Duodenal mucosa (tissue), 2 donors: Measurements from ENCODE around the gene BCKDK.

Experiments
- H3K27ac ChIP-seq: one replicate; pipeline ENCODE4 v1.7.0; 2013; ENCODE audit warnings: low read depth, low read length
- H3K27me3 ChIP-seq, 2 donors: one replicate each; pipeline ENCODE4 v1.7.0; 2013; ENCODE audit warnings: low read length in 2 of 2, control low read depth in 1 of 2; ENCODE audit not compliant: insufficient read depth in 2 of 2, control insufficient read depth in 1 of 2
- H3K36me3 ChIP-seq, 2 donors: one replicate each; pipeline ENCODE4 v1.7.0; 2013; ENCODE audit warnings: low read length in 2 of 2, control low read depth in 1 of 2; ENCODE audit not compliant: insufficient read depth in 2 of 2, control insufficient read depth in 1 of 2
- H3K4me1 ChIP-seq, 2 donors: one replicate each; pipeline ENCODE4 v1.7.0; 2013; ENCODE audit warnings: low read length in 2 of 2, control low read depth in 1 of 2; ENCODE audit not compliant: insufficient read depth in 2 of 2, control insufficient read depth in 1 of 2
- H3K4me3 ChIP-seq, 2 donors: one replicate each; pipeline ENCODE4 v1.7.0; 2013; ENCODE audit warnings: low read length in 2 of 2, low read depth in 1 of 2
- H3K9ac ChIP-seq, 2 donors: one replicate each; pipeline ENCODE4 v1.7.0; 2013; ENCODE audit warnings: low read length in 2 of 2, low read depth in 1 of 2
- H3K9me3 ChIP-seq, 2 donors: one replicate each; pipeline ENCODE4 v1.7.0; 2013; ENCODE audit warnings: low read length in 2 of 2, control low read depth in 1 of 2; ENCODE audit not compliant: control insufficient read depth in 1 of 2

BCKDK gene

GRCh38 chr16:31108035-31108793 is at the start of gene BCKDK:
BCKDK (plus strand) TSS chr16:31108386; CDS start chr16:31109224, 838 bp downstream.
- no peaks in the 10 kb centered on the region for H3K9me3 ChIP-seq
- peak within 1 kb of the TSS; percentile 63 for H3K27ac ChIP-seq
- peaks cover 33 to 35% of the 10 kb centered on the region in 2 donors for H3K36me3 ChIP-seq
- no peaks in the 10 kb centered on the region for H3K27me3 ChIP-seq
- peaks cover 19 to 25% of the 10 kb centered on the region in 2 donors for H3K4me1 ChIP-seq
- peak within 1 kb of the TSS; percentile 80 to 82 for H3K4me3 ChIP-seq
- peak within 1 kb of the TSS; percentile 78 to 85 for H3K9ac ChIP-seq

GRCh38 chr16:31061126-31061812 is 46.9 kb upstream of the BCKDK start:
- no peak overlapping the region for H3K27ac ChIP-seq
- H3K9ac ChIP-seq: no peak overlapping the region
- H3K27me3 ChIP-seq: no peaks in the 10 kb centered on the region
- H3K36me3 ChIP-seq: peaks cover 0 to 21% of the 10 kb centered on the region in 2 donors
- peaks cover 8 to 11% of the 10 kb centered on the region in 2 donors for H3K4me1 ChIP-seq
- H3K9me3 ChIP-seq: no peaks in the 10 kb centered on the region
- H3K4me3 ChIP-seq: no peak overlapping the region

DNA sequence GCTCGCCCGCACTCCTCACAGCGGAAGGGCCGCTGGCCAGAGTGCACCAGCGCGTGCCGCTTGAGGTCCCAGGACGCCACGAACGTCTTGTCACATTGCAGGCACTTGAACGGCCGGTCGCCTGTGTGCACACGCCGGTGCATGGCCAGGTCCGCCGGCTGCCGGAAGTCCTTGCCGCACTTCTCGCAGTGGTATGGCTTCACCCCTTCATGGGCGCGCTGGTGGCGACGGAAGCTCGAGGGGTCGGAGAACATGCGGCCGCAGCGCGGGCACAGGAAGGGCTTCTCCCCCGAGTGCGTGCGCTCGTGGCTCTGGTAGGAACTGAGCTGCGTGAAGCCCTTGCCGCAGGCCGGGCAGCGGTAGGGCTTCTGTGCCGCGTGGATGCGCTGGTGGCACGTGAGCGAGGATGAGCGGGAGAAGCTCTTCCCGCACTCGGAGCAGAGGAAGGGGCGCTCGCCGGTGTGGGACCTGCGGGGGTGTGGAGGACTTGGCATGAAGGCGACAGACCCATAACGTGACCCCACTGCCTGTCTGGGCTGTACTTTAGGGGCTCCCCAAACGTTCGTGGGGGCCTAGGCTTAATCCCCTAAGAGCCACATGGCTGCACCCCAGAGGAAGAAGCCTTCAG is 46.3 kb upstream of the BCKDK start:
- Histone ChIP-seq H3K4me1 (peaks cover 8 to 11% of the 10 kb centered on the region in 2 donors), H3K27me3 (no peaks in the 10 kb centered on the region), H3K36me3 (peaks cover 0 to 21% of the 10 kb centered on the region in 2 donors), H3K9ac (no peak overlapping the region), H3K27ac (no peak overlapping the region), H3K9me3 (no peaks in the 10 kb centered on the region), H3K4me3 (no peak overlapping the region)

DNA sequence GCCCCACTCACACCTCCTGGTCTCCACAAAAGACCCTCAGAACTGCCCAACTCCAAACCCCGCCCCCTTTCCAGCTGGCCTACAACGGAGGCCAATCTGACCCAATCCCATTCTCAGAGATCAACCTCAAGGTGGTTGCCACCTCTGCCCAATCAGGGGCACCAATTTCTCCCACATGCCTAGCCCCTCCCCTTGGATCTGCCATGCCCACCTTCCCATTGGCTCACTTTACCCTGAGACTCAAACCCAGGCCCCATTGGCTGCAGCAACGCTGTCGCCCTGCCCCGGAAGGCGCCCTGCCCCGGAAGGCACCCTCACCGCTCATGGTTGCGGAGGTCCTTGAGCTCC is 44.7 kb upstream of the BCKDK start:
- Histone ChIP-seq H3K27me3 (no peaks in the 10 kb centered on the region), H3K4me1 (peaks cover 8 to 11% of the 10 kb centered on the region in 2 donors), H3K9me3 (no peaks in the 10 kb centered on the region), H3K36me3 (peaks cover 0 to 21% of the 10 kb centered on the region in 2 donors), H3K4me3 (peak overlapping the region in 1 of 2 donors; percentile 43), H3K27ac (no peak overlapping the region), H3K9ac (no peak overlapping the region)

DNA sequence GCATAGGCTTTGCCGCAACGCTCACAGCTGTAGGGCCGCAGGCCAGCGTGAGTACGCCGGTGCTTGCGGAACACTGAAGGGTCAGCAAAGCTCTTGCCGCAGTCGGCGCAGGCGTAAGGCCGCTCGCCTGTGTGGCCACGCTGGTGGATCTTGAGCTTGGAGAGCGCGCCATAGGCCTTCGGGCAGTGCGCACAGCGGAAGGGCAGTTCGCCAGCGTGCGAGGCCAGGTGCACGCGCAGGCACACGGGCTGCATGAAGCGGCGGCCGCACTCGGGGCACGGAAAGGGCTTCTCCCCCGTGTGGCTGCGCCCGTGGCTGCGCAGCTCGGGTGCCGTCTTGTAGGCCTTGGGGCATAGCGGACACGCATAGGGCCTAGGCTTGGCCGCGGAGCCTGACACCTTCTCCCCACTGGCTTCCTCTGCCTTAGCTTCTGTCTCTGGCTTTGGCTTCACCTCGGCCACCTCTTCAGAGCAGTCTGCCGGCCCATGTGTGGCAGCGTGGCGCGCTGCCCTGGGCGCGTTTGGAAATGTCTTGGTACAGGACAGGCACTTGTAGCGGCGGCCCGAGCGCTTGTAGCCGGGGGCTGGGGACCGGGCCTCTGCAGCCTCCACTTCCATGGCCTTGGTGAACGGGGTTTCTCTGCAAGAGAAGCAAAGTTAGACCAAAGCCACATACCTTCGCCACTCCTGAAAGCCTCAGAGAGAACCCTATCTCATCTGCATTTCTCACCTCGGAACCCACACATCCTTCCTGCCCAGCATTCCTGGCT is 44.2 kb upstream of the BCKDK start:
- peaks cover 8 to 11% of the 10 kb centered on the region in 2 donors for H3K4me1 ChIP-seq
- no peak overlapping the region for H3K9ac ChIP-seq
- H3K27ac ChIP-seq: no peak overlapping the region
- H3K4me3 ChIP-seq: peak overlapping the region in 1 of 2 donors; percentile 43
- no peaks in the 10 kb centered on the region for H3K9me3 ChIP-seq
- H3K27me3 ChIP-seq: no peaks in the 10 kb centered on the region
- peaks cover 0 to 21% of the 10 kb centered on the region in 2 donors for H3K36me3 ChIP-seq

GRCh38 chr16:31064882-31065461 is 43.2 kb upstream of the BCKDK start:
- H3K4me3 ChIP-seq: no peak overlapping the region
- peak overlapping the region; percentile 13 for H3K27ac ChIP-seq

DNA sequence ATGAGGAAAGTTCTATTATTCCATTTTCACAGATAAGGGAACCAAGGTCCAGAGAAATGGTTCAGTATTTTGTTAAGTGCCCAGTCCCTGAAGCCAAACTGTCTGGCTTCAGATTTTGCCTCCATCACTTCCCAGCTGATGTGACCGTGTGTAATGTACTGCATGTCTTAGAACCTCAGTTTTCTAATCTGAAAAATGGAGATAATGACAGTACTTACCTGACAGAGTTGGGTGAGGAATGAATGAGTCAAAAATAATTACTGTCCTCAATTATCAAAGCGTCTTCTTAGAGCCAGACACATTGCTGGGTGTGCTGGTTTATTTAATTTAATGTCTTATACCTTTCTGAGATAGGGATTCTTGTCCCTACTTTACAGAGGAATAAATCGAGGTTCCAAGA is 40.8 kb upstream of the BCKDK start:
- H3K36me3 ChIP-seq: peaks cover 0 to 7% of the 10 kb centered on the region in 2 donors
- no peak overlapping the region for H3K27ac ChIP-seq
- no peaks in the 10 kb centered on the region for H3K27me3 ChIP-seq
- H3K4me3 ChIP-seq: no peak overlapping the region
- H3K4me1 ChIP-seq: peaks cover 16 to 20% of the 10 kb centered on the region in 2 donors
- no peaks in the 10 kb centered on the region for H3K9me3 ChIP-seq
- H3K9ac ChIP-seq: no peak overlapping the region

More at GRCh38 chr16:31064882-31065461, 43.2 kb upstream of the BCKDK start:
- no peaks in the 10 kb centered on the region for H3K27me3 ChIP-seq
- peaks cover 0 to 21% of the 10 kb centered on the region in 2 donors for H3K36me3 ChIP-seq
- H3K9me3 ChIP-seq: no peaks in the 10 kb centered on the region
- H3K4me1 ChIP-seq: peaks cover 8 to 11% of the 10 kb centered on the region in 2 donors
- H3K9ac ChIP-seq: no peak overlapping the region

DNA sequence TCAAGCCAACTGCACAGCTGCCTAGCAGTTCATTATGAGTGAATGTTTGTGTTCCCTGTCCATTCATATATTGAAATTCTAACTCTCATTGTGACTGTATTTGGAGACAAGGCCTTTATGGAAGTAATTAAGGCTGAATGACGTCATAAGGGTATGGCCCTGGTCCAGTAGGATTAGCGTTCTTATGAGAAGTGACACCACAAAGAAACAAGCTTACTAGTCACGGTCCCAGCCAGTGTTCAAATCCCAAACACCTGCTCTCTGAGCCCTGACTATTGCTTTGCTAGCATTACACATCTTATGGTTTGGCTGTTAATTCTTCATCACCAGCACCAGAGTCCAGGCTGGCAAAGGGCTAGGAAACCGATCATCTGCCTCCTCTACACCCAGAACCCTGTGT is 36.3 kb upstream of the BCKDK start:
- Histone ChIP-seq H3K4me3 (peak overlapping the region; percentile 100), H3K9ac (peak overlapping the region; percentile 92 to 95)

GRCh38 chr16:31072540-31073141 is 35.5 kb upstream of the BCKDK start:
- Histone ChIP-seq H3K9me3 (no peaks in the 10 kb centered on the region), H3K4me3 (peak overlapping the region; percentile 100), H3K27me3 (no peaks in the 10 kb centered on the region), H3K9ac (peak overlapping the region; percentile 92 to 95), H3K27ac (no peak overlapping the region), H3K4me1 (peaks cover 18 to 24% of the 10 kb centered on the region in 2 donors), H3K36me3 (peaks cover 15 to 17% of the 10 kb centered on the region in 2 donors)

More for the DNA sequence above, 36.3 kb upstream of the BCKDK start:
- H3K9me3 ChIP-seq: no peaks in the 10 kb centered on the region
- no peak overlapping the region for H3K27ac ChIP-seq
- no peaks in the 10 kb centered on the region for H3K27me3 ChIP-seq
- peaks cover 18 to 24% of the 10 kb centered on the region in 2 donors for H3K4me1 ChIP-seq
- H3K36me3 ChIP-seq: peaks cover 9% of the 10 kb centered on the region in 2 donors
